ENCODE results near the gene HCN2.

Gene HCN2

GRCh38 chr19:657611-658010 lies 67.9 kb downstream of the HCN2 start:
- TF ChIP-seq CTCF (IDR thresholded peaks at IDR 0.05) = no peak

- no peak for TF ChIP-seq CTCF (IDR thresholded peaks at IDR 0.05)
Measured at GRCh38 chr19:658059-658839, 68.6 kb downstream of the HCN2 start.

GRCh38 chr19:658916-659839 lies 69.5 kb downstream of the HCN2 start:
- TF ChIP-seq CTCF (IDR thresholded peaks at IDR 0.05) = no peak

GRCh38 chr19:660793-661426 lies 71.2 kb downstream of the HCN2 start:
- no peak for TF ChIP-seq CTCF (IDR thresholded peaks at IDR 0.05)

GRCh38 chr19:661427-662196 lies 71.9 kb downstream of the HCN2 start:
- no peak for TF ChIP-seq CTCF (IDR thresholded peaks at IDR 0.05)

GRCh38 chr19:662207-662961 lies 72.7 kb downstream of the HCN2 start:
- no peak for TF ChIP-seq CTCF (IDR thresholded peaks at IDR 0.05)

Measured in LNCAP (cell line).